Ascending aorta (tissue), 2 donors: ENCODE data around the gene PTP4A1. TPM values are rescaled to one million over a fixed set of nuclear protein-coding genes. Genes with fewer than 3 reads are reported as not detected.

Source experiments
- DNase-seq, 2 donors: peaks; one replicate each; pipeline ENCODE4 v3.0.0-alpha.2; 2019; ENCODE audit warnings: low spot score in 2 of 2
- H3K27ac ChIP-seq, 2 donors: fragments of 200-600 bp; sonication (generic); one replicate each; pipeline ENCODE4 v1.5.1; 2016 to 2017; ENCODE audit warnings: mild to moderate bottlenecking in 1 of 2
- H3K27me3 ChIP-seq: fragments of 200-600 bp; sonication (generic); one replicate; pipeline ENCODE4 v1.5.1; 2017
- H3K36me3 ChIP-seq, 2 donors: fragments of 200-600 bp; sonication (generic); one replicate each; pipeline ENCODE4 v1.5.1; 2016
- H3K4me1 ChIP-seq, 2 donors: fragments of 200-600 bp; sonication (generic); one replicate each; pipeline ENCODE4 v1.5.1; 2016 to 2017; ENCODE audit warnings: mild to moderate bottlenecking in 1 of 2
- H3K4me3 ChIP-seq, 2 donors: fragments of 200-600 bp; sonication (generic); one replicate each; pipeline ENCODE4 v1.5.1; 2016 to 2017; ENCODE audit warnings: mild to moderate bottlenecking in 1 of 2
- H3K9me3 ChIP-seq, 2 donors: fragments of 200-600 bp; sonication (generic); one replicate each; pipeline ENCODE4 v1.5.1; 2016
- CTCF ChIP-seq, 3 experiments: fragments of 200-600 bp in 2 of 3; fragments of 450-650 bp in 1 of 3; sonication (generic) in 2 of 3; IDR thresholded peaks; one replicate each; pipeline ENCODE4 v1.5.1; 2016 to 2019; ENCODE audit warnings: antibody characterized with exemption in 3 of 3, mild to moderate bottlenecking in 1 of 3, moderate library complexity in 1 of 3
- intact Hi-C: fragments of 100-400 bp; cut with DNase I; formaldehyde crosslinking; loops from one replicate; pipeline ENCODE4 v1.15.1; 2023
- total RNA-seq: library from RNA; depleted of rRNA; stranded (reverse); fragments of >200 nt; gene quantifications from one replicate; pipeline ENCODE4 v1.1.0, GENCODE V29; 2016

The PTP4A1 gene
- total RNA-seq, 1 donor from 2014 or later: 33.3 TPM

GRCh38 chr6:63527658-63528514, 44.4 kb upstream of the PTP4A1 start:
- DNase-seq: no peak
- H3K4me3 ChIP-seq: no peak overlapping the region
- H3K36me3 ChIP-seq: no peaks in the 10 kb centered on the region
- intact Hi-C loops: no loop called here
- no peak for TF ChIP-seq CTCF (IDR thresholded peaks at IDR 0.05)
- H3K27ac ChIP-seq: no peak overlapping the region
- no peaks in the 10 kb centered on the region for H3K4me1 ChIP-seq
- no peaks in the 10 kb centered on the region for H3K9me3 ChIP-seq
- H3K27me3 ChIP-seq: no peaks in the 10 kb centered on the region

GRCh38 chr6:63529498-63529897, 42.8 kb upstream of the PTP4A1 start:
- H3K27me3 ChIP-seq: no peaks in the 10 kb centered on the region
- H3K36me3 ChIP-seq: no peaks in the 10 kb centered on the region
- DNase-seq: no peak
- H3K27ac ChIP-seq: no peak overlapping the region
- no peaks in the 10 kb centered on the region for H3K4me1 ChIP-seq
- intact Hi-C loops: no loop called here
- no peaks in the 10 kb centered on the region for H3K9me3 ChIP-seq
- TF ChIP-seq CTCF (IDR thresholded peaks at IDR 0.05): no peak
- H3K4me3 ChIP-seq: no peak overlapping the region

- Histone ChIP-seq H3K27me3 (no peaks in the 10 kb centered on the region), H3K4me3 (no peak overlapping the region), H3K4me1 (no peaks in the 10 kb centered on the region), H3K27ac (no peak overlapping the region), H3K36me3 (no peaks in the 10 kb centered on the region), H3K9me3 (no peaks in the 10 kb centered on the region)
- intact Hi-C loops: no loop called here
- no peak for DNase-seq
- no peak for TF ChIP-seq CTCF (IDR thresholded peaks at IDR 0.05)
Observed at GRCh38 chr6:63530182-63530581, 42.1 kb upstream of the PTP4A1 start.

- Histone ChIP-seq H3K4me1 (no peaks in the 10 kb centered on the region), H3K4me3 (no peak overlapping the region), H3K9me3 (no peaks in the 10 kb centered on the region), H3K27ac (no peak overlapping the region), H3K27me3 (no peaks in the 10 kb centered on the region), H3K36me3 (no peaks in the 10 kb centered on the region)
- intact Hi-C loops: no loop called here
- no peak for DNase-seq
- no peak for TF ChIP-seq CTCF (IDR thresholded peaks at IDR 0.05)
Observed at GRCh38 chr6:63530991-63531390, 41.3 kb upstream of the PTP4A1 start.

GRCh38 chr6:63533026-63533425, 39.3 kb upstream of the PTP4A1 start:
- Histone ChIP-seq H3K9me3 (no peaks in the 10 kb centered on the region), H3K4me3 (no peak overlapping the region), H3K4me1 (no peaks in the 10 kb centered on the region), H3K36me3 (no peaks in the 10 kb centered on the region), H3K27ac (no peak overlapping the region), H3K27me3 (no peaks in the 10 kb centered on the region)
- TF ChIP-seq CTCF (IDR thresholded peaks at IDR 0.05): no peak
- intact Hi-C loops: no loop called here
- no peak for DNase-seq
